Breast epithelium (tissue), 3 donors: ENCODE data around the gene ECE1.

Experiments used
- POLR2A ChIP-seq: fragments of 450-650 bp; IDR thresholded peaks from one replicate; pipeline ENCODE4 v1.6.1; 2016; ENCODE audit warnings: antibody characterized with exemption, mild to moderate bottlenecking, moderate library complexity
- TF ChIP-seq, protein P1 (sequence below), 3 donors: fragments of 450-650 bp; IDR thresholded peaks; one replicate each; pipeline ENCODE4 v1.5.1; 2016 to 2017; ENCODE audit warnings: antibody characterized with exemption in 3 of 3, mild to moderate bottlenecking in 3 of 3, moderate library complexity in 3 of 3

DNA sequence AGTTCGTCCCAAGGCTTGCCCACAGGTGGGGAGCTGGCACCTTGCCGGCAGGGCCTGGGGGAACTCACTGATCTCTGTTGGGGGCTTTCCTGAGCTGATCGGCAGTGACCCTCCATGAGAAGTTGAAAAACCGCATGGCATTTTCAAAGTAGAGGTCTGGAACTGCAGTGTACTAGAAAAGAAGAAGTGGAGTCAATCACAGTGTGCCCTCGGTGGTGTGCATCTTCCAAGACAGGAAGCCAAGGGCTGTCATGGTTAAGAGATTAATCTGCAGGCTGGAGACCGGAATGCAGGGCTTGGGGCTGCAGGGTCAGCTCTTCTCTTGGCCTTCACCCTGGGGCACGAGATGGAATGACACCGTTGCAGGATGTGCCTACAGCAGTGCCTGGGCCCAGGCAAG lies 56.8 kb downstream of the ECE1 start:
- no peak for TF ChIP-seq POLR2A
- TF ChIP-seq, protein P1, sequence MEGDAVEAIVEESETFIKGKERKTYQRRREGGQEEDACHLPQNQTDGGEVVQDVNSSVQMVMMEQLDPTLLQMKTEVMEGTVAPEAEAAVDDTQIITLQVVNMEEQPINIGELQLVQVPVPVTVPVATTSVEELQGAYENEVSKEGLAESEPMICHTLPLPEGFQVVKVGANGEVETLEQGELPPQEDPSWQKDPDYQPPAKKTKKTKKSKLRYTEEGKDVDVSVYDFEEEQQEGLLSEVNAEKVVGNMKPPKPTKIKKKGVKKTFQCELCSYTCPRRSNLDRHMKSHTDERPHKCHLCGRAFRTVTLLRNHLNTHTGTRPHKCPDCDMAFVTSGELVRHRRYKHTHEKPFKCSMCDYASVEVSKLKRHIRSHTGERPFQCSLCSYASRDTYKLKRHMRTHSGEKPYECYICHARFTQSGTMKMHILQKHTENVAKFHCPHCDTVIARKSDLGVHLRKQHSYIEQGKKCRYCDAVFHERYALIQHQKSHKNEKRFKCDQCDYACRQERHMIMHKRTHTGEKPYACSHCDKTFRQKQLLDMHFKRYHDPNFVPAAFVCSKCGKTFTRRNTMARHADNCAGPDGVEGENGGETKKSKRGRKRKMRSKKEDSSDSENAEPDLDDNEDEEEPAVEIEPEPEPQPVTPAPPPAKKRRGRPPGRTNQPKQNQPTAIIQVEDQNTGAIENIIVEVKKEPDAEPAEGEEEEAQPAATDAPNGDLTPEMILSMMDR (IDR thresholded peaks at IDR 0.05), result no peak
